SHP77 treated with DMSO at 0.1 percent for 48 hours (cell line): ENCODE data around the gene ZNF469.
"Not testable (repeated sequence)": the region's sequence is repeated elsewhere in the genome, so short reads cannot be mapped to it uniquely, and the experiment has no call there.

Experiments
- DNase-seq: peaks from one replicate; lab custom pipeline; 2025; lab: John Stamatoyannopoulos, UW

Gene ZNF469

DNA sequence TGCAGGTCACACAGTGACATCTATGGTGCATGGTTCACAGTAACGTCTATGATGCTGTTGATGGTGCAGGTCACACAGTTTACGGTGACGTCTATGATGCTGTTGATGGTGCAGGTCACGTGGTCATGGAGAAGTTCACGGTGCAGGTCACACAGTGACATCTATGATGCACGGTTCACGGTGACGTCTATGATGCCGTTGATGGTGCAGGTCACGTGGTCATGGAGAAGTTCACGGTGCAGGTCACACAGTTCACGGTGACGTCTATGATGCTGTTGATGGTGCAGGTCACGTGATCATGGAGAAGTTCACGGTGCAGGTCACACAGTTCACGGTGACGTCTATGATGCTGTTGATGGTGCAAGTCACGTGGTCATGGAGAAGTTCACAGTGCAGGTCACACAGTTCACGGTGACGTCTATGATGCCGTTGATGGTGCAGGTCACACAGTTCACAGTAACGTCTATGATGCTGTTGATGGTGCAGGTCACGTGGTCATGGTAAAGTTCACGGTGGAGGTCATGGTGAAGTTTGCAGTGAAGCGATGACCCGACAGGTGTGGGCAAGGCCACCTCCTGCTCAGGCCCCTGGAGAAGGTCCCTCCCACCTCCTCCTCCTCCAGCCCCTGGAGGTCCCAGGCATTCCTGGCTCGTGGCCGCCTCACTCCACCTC is 27.7 kb downstream of the ZNF469 start:
- not testable (repeated sequence) for DNase-seq

DNA sequence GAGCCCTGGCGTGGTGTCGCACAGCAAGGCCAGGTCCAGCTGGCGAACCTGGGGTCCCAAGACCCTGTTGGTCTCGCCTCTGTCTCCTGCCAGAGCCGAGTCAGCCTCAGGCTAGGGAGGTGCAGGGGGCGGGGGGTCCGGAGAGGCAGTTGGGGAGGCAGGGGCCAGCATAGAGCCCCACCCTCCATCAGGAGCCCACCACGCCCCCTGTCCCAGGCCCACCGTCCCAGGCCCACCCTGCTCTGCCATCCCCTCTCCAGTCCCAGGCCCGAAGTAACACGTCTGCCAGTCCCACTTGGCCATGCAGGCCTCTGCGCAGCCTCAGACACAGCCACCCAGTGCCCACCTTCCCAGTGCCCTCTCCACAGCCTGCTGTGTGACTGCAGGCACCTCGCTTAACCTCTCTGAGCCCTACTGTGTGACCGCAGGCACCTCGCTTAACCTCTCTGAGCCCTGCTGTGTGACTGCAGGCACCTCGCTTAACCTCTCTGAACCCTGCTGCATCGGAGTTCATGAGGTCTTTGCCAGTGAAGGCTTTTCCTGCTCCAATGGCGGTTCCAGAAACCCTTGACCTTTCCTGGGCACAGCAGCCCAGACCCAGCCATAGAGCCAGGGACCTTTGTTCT is 29.3 kb downstream of the ZNF469 start:
- DNase-seq: no peak

DNA sequence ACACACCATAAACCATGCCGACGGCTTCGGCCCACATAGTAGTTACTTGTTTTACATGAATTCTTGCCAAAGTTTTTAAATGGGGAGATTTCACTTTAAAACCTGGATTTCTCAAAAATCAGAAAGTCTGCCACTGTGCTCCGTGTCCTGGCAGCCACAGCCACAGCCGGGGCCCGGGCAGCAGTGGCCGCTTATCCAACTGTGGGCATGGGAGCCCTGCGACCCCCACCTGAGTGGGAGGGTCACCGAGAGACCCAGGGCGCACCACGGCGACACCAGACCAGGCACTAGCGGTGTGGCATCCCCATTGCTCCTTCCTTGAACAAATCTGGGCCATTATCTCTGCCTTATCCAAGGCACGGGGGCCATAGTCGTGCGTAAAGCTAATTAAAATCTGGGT is 30.0 kb downstream of the ZNF469 start:
- DNase-seq: no peak

DNA sequence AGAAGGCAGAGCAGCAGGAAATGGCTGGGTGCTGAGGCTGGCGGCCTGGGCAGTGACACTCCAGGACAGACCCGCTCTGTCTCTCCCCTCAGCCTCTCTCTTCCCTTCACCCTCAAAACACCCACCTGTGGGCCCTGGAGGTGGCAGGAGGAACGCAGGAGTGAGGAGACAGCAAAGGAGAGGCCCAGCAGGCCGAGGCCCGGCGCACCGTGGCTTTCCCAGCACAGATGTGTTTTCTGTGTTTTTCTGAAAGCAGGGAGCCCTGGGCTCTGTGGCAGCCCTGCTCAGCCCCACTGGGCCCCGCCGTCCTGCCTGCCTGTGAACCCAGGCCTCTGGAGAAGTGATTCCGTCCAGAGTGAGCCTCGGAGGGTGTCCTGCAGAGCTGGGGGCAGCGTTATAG is 30.5 kb downstream of the ZNF469 start:
- no peak for DNase-seq

DNA sequence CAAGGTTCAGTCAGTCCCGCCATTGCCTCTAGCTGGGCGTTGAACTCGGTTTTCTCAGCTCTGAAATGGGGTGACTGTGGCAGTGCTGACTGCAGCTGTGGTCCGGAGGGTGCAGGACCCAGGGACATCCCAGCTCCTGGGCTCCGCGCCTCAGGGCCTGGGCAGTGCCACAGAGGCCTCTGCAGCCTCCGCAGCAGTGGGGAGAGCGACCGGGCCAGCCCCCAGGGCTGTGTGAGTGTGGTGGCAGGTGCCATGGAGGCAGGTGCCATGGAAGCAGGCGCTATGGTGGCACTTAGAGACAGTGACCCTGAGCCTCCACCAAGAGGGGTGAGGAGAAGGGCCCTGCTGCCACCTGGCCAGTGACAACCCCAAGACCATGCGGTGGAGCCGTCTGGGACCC is 30.9 kb downstream of the ZNF469 start:
- DNase-seq: no peak

DNA sequence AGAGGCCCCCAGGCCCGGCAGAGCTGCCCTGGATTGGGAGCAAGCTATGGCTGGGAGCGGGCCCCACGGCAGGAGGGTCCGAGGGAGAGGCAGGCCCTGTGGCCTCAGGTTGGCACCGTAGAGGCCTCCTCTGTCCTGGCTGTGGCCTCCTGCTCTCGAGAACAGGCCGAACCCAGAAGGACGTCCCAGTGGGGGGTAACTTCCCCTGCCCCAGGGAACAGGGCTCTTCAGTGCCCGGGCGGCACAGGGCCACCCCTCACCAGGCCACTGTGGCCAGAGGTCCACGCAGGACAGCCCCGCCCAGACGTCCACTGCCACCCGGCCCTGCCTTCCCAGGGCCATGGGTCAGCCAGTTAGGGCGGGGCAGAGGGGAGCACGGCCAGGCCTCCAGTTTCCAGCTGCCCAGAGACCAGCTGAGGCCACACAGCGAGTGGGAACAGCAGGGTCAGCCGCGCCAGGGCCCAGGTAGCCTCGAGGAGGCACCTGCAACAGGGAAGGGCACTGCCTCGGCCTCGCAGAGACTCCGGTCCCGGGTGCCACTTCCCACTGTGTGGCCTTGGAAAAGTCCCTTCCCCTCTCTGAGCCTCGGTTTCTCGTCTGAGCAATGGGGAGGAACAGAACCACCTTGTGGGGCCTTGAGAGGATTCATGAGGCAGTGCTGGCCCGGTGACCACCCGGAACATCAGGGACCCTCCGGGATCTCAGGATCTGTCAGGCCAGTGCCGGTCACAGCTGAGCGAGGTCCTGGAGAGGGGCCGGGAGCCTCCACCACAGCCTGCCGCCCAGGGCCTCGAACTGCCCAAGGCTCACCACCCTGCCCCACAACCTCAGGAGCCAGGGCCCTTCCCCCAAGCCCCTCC is 32.0 kb downstream of the ZNF469 start:
- DNase-seq: no peak

DNA sequence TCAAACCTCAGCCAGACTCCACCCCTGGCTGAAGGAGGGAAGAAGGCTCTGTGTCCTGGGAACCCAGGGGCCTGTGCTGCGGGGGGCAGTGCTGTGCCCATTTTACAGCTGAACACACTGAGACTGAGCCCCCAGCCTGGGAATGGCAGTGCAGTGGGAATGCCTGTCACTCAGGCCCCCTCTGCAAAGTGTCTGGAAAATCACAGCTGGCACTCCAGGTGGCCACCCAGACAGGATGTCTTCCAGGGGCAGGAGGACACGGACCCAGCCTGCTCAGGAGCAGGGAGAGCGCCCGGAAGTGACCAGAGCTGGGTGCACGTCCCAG is 32.6 kb downstream of the ZNF469 start:
- no peak for DNase-seq

DNA sequence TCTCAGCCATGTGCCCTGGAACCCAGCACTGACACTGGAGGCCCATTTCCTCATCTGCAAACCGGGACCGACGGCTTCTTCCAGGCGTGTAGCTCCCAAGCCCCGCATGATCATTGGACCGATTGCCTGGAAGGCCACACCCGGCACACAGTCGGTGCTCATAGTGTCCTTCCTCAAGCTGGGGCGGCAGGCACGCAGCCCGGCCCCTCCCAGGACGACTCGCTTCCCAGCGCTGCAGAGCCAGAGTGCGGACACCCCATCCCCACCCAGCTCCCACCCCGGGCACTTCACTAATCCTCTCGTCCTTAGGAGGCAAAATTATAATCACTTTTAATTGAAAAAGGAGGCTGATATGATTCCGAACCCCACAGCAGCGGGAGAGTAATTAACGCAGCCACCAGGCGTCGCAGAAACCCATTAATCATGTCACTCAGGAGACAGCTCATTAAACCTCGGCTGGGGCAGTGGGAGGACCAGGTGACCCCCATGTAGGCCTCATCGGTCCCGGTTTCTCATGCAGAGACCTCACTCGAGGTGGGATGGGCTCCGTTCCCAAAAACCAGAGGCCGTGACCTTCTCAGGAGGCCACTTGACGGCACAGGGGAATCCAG is 33.1 kb downstream of the ZNF469 start:
- no peak for DNase-seq

DNA sequence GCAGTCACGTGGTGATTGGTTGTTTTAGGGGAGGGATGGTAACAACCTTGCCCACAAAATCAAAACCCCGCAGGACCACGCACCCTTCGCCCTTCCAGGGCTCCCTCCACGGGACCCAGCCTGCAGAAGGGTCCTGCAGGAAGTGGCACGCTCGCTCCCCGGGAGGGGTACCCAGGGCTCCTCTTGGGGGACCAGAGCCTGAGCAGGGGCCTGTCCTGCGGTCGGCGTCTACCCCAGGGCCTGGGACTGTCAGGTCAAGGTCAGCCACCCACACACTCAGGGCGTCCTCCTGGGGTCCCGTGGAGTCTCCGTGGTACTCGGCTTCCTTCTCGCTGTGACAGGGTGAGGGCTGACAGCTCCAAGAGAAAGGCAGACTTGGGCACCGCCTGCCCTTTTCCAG is 33.9 kb downstream of the ZNF469 start:
- no peak for DNase-seq

DNA sequence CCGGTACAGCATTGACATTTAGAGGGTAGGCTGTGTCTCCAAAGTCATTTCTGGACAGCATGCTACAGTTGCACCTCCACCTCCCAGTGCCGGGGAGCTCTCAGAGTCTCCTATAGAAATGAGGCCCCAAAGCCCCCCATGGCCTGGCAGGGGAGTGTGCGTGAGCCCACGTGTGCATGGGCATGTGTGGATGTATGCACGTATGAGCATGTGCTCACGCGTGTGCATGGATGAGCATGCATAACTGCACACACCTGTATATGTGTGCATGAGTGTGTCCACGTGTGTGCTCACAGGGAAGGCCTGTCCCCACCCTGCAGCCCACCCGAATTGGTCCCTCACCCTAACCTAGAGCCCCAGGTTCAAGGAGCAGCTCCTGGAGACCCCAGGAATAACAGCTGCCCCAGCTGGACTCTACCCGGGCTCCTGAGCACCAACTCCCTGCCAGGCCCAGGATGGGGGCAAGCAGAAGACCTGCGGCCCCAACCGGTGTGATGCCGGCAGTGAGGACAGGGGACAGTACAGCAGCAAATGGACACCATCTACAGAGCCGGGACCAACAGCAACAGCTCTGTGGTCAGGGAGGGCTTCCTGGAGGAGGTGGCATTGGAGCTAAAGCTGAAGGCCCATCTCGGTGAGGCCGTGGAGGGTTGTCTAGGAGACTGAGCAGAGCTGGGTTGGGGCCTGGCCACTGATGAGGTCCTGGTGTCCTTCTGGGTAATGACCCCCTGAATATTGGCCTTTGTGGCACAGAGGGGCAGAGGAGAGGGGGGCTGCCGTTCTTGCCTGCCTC is 35.1 kb downstream of the ZNF469 start:
- DNase-seq: no peak

DNA sequence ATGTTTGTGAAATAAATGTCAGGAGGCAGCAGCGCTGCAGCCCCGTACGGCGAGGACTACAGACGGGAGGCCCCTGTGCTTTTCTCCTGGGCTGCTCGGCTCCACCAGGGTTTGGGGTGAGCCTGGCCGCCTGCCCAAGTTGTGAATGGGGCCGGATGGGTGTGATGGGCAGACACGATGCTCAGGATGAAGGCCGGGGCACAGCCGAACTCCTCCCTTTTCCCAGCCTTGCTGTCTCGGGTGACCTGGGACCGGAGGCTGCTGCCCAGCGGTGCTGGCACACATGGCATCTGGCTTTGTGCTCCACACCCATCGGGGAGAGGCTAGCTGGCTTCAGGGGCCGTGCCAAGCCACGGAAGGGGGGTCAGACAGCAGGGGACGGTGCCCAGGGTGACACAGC is 36.1 kb downstream of the ZNF469 start:
- DNase-seq: no peak

DNA sequence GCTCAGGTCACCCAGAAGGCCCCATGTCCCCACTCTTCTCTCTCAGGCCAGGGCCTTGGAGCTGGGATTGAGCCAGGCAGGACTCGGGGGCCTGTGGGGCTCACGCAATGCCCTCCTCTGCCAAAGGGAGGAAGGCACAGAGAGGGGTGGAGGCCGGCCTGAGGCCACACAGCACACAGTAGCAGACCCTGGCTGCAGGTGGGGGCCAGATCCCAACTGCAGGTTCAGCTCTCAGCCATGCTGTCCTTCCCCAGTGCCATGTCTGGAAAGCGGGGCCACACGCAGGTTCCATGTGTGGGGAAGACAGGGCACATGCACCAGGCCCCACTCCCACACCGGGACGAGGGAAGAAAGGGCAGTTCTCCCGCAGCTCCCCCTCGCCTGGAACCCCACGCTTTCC is 37.0 kb downstream of the ZNF469 start:
- DNase-seq: no peak

DNA sequence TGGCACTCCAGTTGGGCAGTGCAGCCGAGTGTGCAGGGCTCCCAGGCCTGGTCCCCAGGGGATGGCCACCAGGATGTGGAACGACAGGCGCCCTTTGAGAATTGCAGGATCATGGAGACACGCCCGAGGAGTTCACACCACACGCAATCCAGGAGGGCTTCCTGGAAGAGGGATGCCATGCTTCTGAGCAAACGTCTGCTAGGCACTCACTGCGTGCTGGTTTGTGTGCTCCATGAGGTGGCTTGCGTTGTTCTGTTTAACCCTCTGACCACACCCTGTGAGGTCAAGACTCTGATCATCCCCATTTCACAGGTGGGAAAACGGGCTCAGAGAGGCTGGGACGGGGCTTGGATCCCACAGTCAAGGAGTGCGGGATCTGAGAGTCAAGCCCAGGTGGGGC is 37.7 kb downstream of the ZNF469 start:
- no peak for DNase-seq

DNA sequence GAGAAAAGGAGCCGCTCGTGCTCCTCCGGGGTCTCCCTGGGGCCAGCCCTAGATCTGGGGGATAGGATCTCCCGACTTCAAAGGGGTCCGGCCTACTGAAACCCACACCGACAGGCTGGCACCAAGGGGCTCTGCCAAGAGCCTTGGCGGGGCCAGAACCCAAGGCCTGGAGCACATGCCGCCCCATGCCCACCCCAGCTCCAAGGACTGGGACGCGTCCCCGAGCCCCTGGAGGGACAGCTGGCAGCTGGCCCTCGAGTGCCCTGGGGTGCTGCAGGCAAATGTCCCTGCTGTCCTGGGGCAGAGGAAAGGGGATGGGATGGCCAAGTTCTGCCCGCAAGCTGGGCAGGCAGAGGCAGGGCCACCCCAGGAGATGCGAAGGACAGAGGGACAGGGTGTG is 38.5 kb downstream of the ZNF469 start:
- no peak for DNase-seq

DNA sequence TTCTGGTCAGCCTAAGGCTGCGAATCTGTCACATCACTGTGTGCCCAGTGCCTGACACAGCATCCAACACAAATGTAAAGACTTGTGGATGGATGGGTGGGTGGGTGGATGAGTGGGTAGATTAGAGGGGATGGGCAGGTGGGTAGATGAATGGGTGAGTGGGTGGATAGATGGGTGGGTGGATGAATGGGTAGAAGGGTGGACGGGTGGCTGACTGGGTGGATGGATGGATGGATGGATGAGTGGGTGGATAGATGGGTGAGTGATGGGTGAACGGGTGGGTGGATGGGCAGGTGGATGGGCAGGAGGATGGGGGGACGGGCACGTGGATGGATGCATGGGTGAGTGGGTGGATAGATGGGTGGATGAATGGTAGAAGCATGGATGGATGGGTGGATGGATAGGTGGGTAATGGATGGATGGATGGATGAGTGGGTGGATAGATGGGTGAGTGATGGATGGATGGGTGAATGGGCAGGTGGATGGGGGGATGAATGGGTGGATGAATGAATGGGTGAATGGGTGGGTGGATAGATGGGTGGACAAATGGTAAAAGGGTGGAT is 39.2 kb downstream of the ZNF469 start:
- DNase-seq: no peak

DNA sequence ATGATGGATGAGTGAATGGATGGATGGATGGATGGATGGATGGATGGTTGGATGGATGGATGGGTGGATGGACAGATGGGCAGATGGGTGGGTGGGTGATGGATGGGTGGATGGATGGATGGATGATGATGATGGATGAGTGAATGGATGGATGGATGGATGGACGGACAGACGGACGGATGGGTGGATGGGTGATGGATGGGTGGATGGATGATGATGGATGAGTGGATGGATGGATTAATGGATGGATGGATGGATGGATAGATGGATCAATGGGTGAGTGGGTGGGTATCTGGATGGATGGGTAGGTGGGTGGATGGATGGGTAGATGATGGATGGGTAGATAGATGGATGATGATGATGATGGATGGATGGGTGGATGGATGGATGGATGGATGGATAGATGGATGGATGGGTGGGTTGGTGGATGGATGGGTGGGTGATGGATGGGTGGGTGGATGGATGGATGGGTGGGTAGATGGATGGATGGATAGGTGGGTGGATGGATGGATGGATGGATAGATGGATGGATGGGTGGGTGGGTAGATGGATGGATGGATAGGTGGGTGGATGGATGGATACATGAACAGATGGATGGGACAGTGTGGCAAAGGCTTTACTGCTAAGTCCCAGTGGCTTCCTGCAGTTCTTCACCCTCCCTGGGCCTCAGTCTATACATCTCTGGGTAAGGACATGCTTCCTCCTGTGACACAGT is 40.1 kb downstream of the ZNF469 start:
- no peak for DNase-seq

DNA sequence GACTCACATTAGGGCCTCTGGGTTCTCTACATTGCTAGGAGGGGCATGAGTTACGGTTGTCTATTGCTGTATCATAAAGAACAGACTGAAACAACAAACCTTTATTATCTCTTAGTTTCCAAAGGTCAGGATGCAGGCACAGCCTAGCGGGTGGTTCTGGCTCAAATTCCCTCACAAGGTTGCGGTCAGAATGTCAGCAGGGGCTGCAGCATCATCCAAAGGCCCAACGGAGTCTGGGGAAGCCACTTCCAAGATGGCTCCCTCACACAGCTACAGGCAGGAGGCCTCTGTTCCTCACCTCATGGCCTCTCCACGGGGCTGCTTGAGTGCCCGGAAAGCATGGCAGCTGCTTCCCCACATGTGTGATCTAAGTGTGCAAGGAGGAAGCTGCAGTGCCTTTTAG is 40.7 kb downstream of the ZNF469 start:
- DNase-seq: no peak

DNA sequence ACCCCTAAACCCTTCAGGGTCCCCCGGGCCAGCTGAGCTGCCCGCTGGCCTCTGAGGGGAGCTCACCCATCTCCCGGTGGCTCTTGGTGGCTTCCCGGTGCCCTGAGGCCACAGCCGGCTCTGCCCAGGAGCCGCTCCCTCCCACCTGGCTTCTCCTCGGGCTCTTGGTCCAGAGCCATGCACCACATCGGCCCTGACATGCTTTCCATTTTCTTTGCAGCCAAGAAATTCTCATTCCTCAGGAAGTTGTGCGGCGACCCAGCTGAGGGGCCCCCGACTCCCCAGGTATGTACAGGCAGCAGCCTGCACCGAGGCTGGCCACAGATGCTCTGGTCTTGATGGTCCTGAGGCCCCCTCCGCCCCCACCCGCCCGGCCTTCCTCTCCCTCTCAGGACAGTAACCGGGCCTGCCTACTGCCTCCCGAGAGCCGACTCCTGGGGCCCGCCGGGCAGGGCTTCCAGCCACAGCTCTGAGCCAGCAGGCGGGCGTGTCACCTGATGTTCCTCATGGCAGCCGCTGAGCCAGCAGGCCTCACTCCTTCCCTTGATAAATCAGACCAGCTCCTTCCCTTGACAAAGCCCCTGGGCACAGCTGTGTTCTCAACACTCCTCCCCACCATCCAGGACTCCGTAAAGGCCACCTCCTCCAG is 42.0 kb downstream of the ZNF469 start:
- no peak for DNase-seq

DNA sequence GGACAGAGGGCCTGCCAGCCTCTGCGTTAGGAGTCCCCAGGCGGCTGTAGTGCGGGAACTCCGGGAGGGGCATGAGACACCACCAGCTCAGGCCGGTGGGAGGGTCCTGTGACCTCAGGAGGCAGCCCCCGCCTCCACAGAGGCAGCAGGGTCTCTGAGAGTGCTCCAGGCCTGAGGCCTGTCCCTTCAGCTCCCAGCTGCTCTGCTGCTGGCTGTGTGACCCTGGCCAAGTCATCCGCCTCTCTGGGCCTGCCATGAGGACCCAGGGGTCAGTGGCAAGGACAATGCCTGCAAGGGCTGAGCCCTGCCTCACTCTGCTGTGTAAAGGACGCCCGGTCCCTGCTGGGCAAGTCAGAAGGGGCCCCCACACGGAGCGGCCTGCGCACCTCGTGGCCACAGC is 43.3 kb downstream of the ZNF469 start:
- no peak for DNase-seq

DNA sequence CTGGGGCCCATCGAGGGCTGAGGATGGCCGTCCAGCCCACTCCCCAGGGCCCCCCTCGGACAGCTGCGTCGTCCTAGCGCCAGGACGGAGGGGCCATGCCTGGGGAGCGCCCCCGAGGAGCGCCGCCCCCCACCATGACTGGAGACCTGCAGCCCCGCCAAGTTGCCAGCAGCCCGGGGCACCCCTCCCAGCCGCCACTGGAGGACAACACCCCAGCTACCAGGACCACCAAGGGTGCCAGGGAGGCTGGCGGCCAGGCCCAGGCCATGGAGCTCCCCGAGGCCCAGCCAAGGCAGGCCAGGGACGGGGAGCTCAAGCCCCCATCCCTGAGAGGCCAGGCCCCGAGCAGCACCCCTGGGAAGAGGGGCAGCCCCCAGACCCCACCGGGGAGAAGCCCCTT is 44.6 kb downstream of the ZNF469 start:
- DNase-seq: no peak

DNA sequence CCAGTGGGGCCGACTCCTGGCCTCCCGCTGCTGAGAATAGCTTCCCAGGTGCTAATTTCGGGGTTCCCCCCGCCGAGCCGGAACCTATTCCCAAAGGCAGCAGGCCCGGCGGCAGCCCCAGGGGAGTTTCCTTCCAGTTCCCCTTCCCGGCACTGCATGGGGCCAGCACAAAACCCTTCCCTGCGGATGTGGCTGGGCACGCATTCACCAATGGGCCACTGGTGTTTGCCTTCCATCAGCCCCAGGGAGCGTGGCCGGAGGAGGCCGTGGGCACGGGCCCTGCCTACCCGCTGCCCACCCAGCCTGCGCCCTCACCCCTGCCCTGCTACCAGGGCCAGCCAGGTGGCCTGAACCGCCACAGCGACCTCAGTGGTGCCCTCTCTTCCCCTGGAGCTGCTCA is 45.4 kb downstream of the ZNF469 start:
- no peak for DNase-seq
